HepG2 (cell line): Measurements from ENCODE around the gene NEAT1. TPM values are rescaled to one million over a fixed set of nuclear protein-coding genes. Genes with fewer than 3 reads are reported as not detected.

ENCODE experiments used
- E2F5 ChIP-seq: sonication (generic); formaldehyde crosslinking; conservative IDR thresholded peaks from 2 replicates; pipeline ENCODE4 v1.4.0; 2020; ENCODE audit warnings: missing genetic modification reagents
- EZH2 ChIP-seq: conservative IDR thresholded peaks from 2 replicates; pipeline ENCODE4 v1.6.1; 2012; ENCODE audit warnings: mild to moderate bottlenecking, low read depth, low read length, moderate library complexity
- ISL2 ChIP-seq: sonication (generic); formaldehyde crosslinking; IDR thresholded peaks from 2 replicates; pipeline ENCODE4 v1.5.0; 2020; ENCODE audit warnings: missing genetic modification reagents
- KLF11 ChIP-seq: IDR thresholded peaks from 2 replicates; pipeline ENCODE4 v1.6.1; 2016; ENCODE audit warnings: missing compliant biosample characterization
- KLF6 ChIP-seq: IDR thresholded peaks from 2 replicates; pipeline ENCODE4 v1.8.0; 2016; ENCODE audit warnings: missing biosample characterization, missing genetic modification reagents
- MBNL3 ChIP-seq: fragments of 250-450 bp; sonication (Bioruptor Pico); conservative IDR thresholded peaks from 2 replicates; pipeline ENCODE4 v1.8.0; 2022; ENCODE audit warnings: mild to moderate bottlenecking, inconsistent platforms
- MNT ChIP-seq: fragments of 450-650 bp; IDR thresholded peaks from 2 replicates; pipeline ENCODE4 v1.6.1; 2016
- MYC ChIP-seq: sonication (generic); formaldehyde crosslinking; IDR thresholded peaks from 2 replicates; pipeline ENCODE4 v1.9.0; 2021; ENCODE audit warnings: missing genetic modification reagents, borderline replicate concordance
- NFYC ChIP-seq: IDR thresholded peaks from 2 replicates; pipeline ENCODE4 v1.6.1; 2016; ENCODE audit warnings: missing genetic modification reagents, missing compliant biosample characterization
- RBFOX2 ChIP-seq: fragments of 200-400 bp; formaldehyde crosslinking; IDR thresholded peaks from 2 replicates; pipeline ENCODE4 v1.6.1; 2017; ENCODE audit warnings: low read depth, mild to moderate bottlenecking, low read length
- SAP130 ChIP-seq: IDR thresholded peaks from 2 replicates; pipeline ENCODE4 v1.6.1; 2016; ENCODE audit warnings: low read depth
- SOX13 ChIP-seq, 3 experiments: fragments of 450-650 bp in 1 of 3; sonication (generic) in 1 of 3; formaldehyde crosslinking in 1 of 3; IDR thresholded peaks in 2 of 3; conservative IDR thresholded peaks in 1 of 3; 2 replicates each; pipeline versions ENCODE4 v1.5.0 to v1.6.1; 2016 to 2020; ENCODE audit warnings: antibody characterized with exemption in 1 of 3, mild to moderate bottlenecking in 1 of 3, missing compliant biosample characterization in 1 of 3, missing genetic modification reagents in 1 of 3, moderate library complexity in 1 of 3
- TCF7L2 ChIP-seq: IDR thresholded peaks from 2 replicates; pipeline ENCODE4 v1.6.1; 2011; ENCODE audit warnings: mild to moderate bottlenecking, low read depth, low read length, moderate library complexity
- TOPORS ChIP-seq: sonication (generic); formaldehyde crosslinking; IDR thresholded peaks from 2 replicates; pipeline ENCODE4 v1.8.0; 2023; ENCODE audit warnings: mild to moderate bottlenecking, missing genetic modification reagents
- ZBTB25 ChIP-seq: IDR thresholded peaks from 2 replicates; pipeline ENCODE4 v1.6.1; 2018; ENCODE audit warnings: missing genetic modification reagents
- ZNF142 ChIP-seq: sonication (generic); formaldehyde crosslinking; IDR thresholded peaks from 2 replicates; pipeline ENCODE4 v1.4.0; 2020; ENCODE audit warnings: missing genetic modification reagents
- ZNF282 ChIP-seq: fragments of 450-650 bp; IDR thresholded peaks from 2 replicates; pipeline ENCODE4 v1.6.1; 2018; ENCODE audit not compliant: partially characterized antibody
- ZNF343 ChIP-seq: sonication (generic); formaldehyde crosslinking; IDR thresholded peaks from 2 replicates; pipeline ENCODE4 v1.4.0; 2020; ENCODE audit warnings: mild to moderate bottlenecking, missing genetic modification reagents
- ZNF564 ChIP-seq: sonication (generic); formaldehyde crosslinking; IDR thresholded peaks from 2 replicates; pipeline ENCODE4 v1.8.1; 2023; ENCODE audit warnings: mild to moderate bottlenecking, missing genetic modification reagents
- ZNF576 ChIP-seq: sonication (generic); formaldehyde crosslinking; IDR thresholded peaks from 2 replicates; pipeline ENCODE4 v1.4.0; 2020; ENCODE audit warnings: mild to moderate bottlenecking, missing genetic modification reagents
- ZNF747 ChIP-seq: sonication (generic); formaldehyde crosslinking; IDR thresholded peaks from 2 replicates; pipeline ENCODE4 v1.8.1; 2023; ENCODE audit warnings: missing genetic modification reagents, mild to moderate bottlenecking, borderline replicate concordance
- polyA plus RNA-seq, 8 experiments: library from polyadenylated mRNA; depleted of rRNA in 3 of 8; stranded (reverse) in 7 of 8; unstranded in 1 of 8; fragments of >200 nt; fragmentation: Illumina TruSeq in 4 of 8; extraction: Trizol in 4 of 8; gene quantifications; 2 replicates each; pipeline versions ENCODE4 v1.2.1 to v1.2.3, GENCODE V29; 2011 to 2016; ENCODE audit warnings: low read depth in 4 of 8, missing spikeins in 1 of 8, mixed read lengths in 1 of 8; ENCODE audit not compliant: insufficient read depth in 1 of 8
- total RNA-seq, 5 experiments: library from RNA; depleted of rRNA; stranded (reverse); fragments of >200 nt; fragmentation: Illumina TruSeq; extraction: Trizol; gene quantifications; 2 replicates each; pipeline ENCODE4 v1.2.3, GENCODE V29; 2016; ENCODE audit warnings: low read depth in 1 of 5

NEAT1 gene
- total and polyA plus RNA-seq, 2 of the 13 experiments (the other 11 are each of a cell fraction or from before 2014, with no cell fraction given): 20.5 to 41.2 TPM

- no peak; the same call in 1 of the 2 replicates for TF ChIP-seq ZNF142 (CRISPR knock-in tag)
- no peak for TF ChIP-seq MBNL3
- no peak for TF ChIP-seq ZNF564
- no peak for TF ChIP-seq ZNF282
- TF ChIP-seq TCF7L2: no peak
- TF ChIP-seq MYC (CRISPR knock-in tag): 0 out of 2 replicates have a peak, but pooled peaks have one; percentile 35
- TF ChIP-seq ZNF343: no peak
- no peak for TF ChIP-seq EZH2
- no peak for TF ChIP-seq TOPORS
- peak; percentile 84 for TF ChIP-seq RBFOX2
- TF ChIP-seq ZNF576 (CRISPR knock-in tag): no peak
- TF ChIP-seq ISL2 (CRISPR knock-in tag): no peak
- no peak for TF ChIP-seq NFYC
- TF ChIP-seq SOX13 (IDR thresholded peaks at IDR 0.05): peak; percentile 39; the same call in 1 of the 2 replicates
- TF ChIP-seq SOX13 (CRISPR knock-in tag; conservative IDR thresholded peaks at IDR 0.05 in 1 of 2, IDR thresholded peaks at IDR 0.05 in 1 of 2): peak in 1 of 2 experiments; percentile 66; a peak in 2 of 4 replicates
- peak; percentile 24; the same call in 1 of the 2 replicates for TF ChIP-seq KLF6 (CRISPR knock-in tag)
- TF ChIP-seq E2F5 (CRISPR knock-in tag): no peak
- no peak for TF ChIP-seq ZNF747
- no peak for TF ChIP-seq MNT
- no peak for TF ChIP-seq ZBTB25
- TF ChIP-seq SAP130 (CRISPR knock-in tag): peak; percentile 92
- peak; percentile 16; the same call in 1 of the 2 replicates for TF ChIP-seq KLF11
Observed at GRCh38 chr11:65419772-65420481, 2.7 kb upstream of the NEAT1 start (continued).
